IMR-90 (cell line): ENCODE results near the gene USP32. TPM values are rescaled to one million over a fixed set of nuclear protein-coding genes. Genes with fewer than 3 reads are reported as not detected.

Experiments
- ATAC-seq: fragments of 200-7000 bp; cut with Tn5 transposase; 2 replicates; pipeline ENCODE4 v1.9.1; 2020; ENCODE audit warnings: low read depth, mild to moderate bottlenecking, moderate library complexity
- BruUV-seq: library from RNA; stranded (reverse); fragments of 400-500 nt; replicated peaks from 2 replicates; lab custom pipeline; 2021; lab: Mats Ljungman, UMichigan
- CTCF ChIA-PET: fragments of 300-600 bp; formaldehyde crosslinking; extraction: SDS; loops from one replicate; lab custom pipeline; 2021; ENCODE audit warnings: antibody characterized with exemption; lab: Yijun Ruan, JAX
- POLR2A ChIA-PET: fragments of 300-600 bp; sonication (Branson Sonifier 250); formaldehyde crosslinking; loops from one replicate; lab custom pipeline; 2022; ENCODE audit warnings: antibody characterized with exemption; ENCODE audit not compliant: unreplicated experiment; lab: Charles Lee
- DNase-seq: peaks from one replicate; pipeline ENCODE4 v3.0.0; 2013
- H2AFZ ChIP-seq: replicated peaks from 2 replicates; pipeline ENCODE3; 2013; ENCODE audit warnings: low read length, mild to moderate bottlenecking; ENCODE audit not compliant: poor library complexity
- H2AK5ac ChIP-seq: 2 replicates; pipeline ENCODE4 v1.6.1; 2013; ENCODE audit warnings: low read depth, low read length, inconsistent platforms
- H2AK9ac ChIP-seq: replicated peaks from 2 replicates; pipeline ENCODE3; 2013; ENCODE audit warnings: mild to moderate bottlenecking, low read depth, low read length, moderate library complexity; ENCODE audit not compliant: poor library complexity
- H2BK120ac ChIP-seq: 2 replicates; pipeline ENCODE4 v1.6.1; 2013; ENCODE audit warnings: low read depth, low read length, inconsistent platforms
- H2BK15ac ChIP-seq: 3 replicates; pipeline ENCODE4 v1.6.1; 2013; ENCODE audit warnings: low read depth, low read length, inconsistent platforms
- H2BK20ac ChIP-seq: 2 replicates; pipeline ENCODE4 v1.6.1; 2013; ENCODE audit warnings: low read depth, mild to moderate bottlenecking, inconsistent platforms, low read length, moderate library complexity
- H2BK5ac ChIP-seq: 2 replicates; pipeline ENCODE4 v1.6.1; 2013; ENCODE audit warnings: mild to moderate bottlenecking, low read depth, low read length, inconsistent platforms; ENCODE audit not compliant: poor library complexity, severe bottlenecking
- H3K14ac ChIP-seq: replicated peaks from 2 replicates; pipeline ENCODE4 v1.6.1; 2013; ENCODE audit warnings: low read depth, low read length, inconsistent platforms
- H3K18ac ChIP-seq: 2 replicates; pipeline ENCODE4 v1.6.1; 2013; ENCODE audit warnings: low read depth, low read length, control low read depth
- H3K23ac ChIP-seq: 2 replicates; pipeline ENCODE4 v1.6.1; 2013; ENCODE audit warnings: low read depth, low read length, inconsistent platforms
- H3K27ac ChIP-seq: 2 replicates; pipeline ENCODE4 v1.5.1; 2013; ENCODE audit warnings: mild to moderate bottlenecking, control low read depth, low read length; ENCODE audit not compliant: insufficient read depth
- H3K27me3 ChIP-seq: 2 replicates; pipeline ENCODE4 v1.6.1; 2013; ENCODE audit warnings: low read length; ENCODE audit not compliant: control insufficient read depth, insufficient read depth
- H3K36me3 ChIP-seq: 2 replicates; pipeline ENCODE4 v1.6.1; 2013; ENCODE audit warnings: low read length, mixed read lengths; ENCODE audit not compliant: control insufficient read depth, insufficient read depth
- H3K4ac ChIP-seq: 2 replicates; pipeline ENCODE4 v1.6.1; 2013; ENCODE audit warnings: low read depth, low read length, inconsistent platforms
- H3K4me1 ChIP-seq: 2 replicates; pipeline ENCODE4 v1.6.1; 2013; ENCODE audit warnings: low read length, mixed read lengths; ENCODE audit not compliant: control insufficient read depth, insufficient read depth
- H3K4me2 ChIP-seq: 2 replicates; pipeline ENCODE4 v1.6.1; 2013; ENCODE audit warnings: low read depth, mild to moderate bottlenecking, control low read depth, low read length, moderate library complexity
- H3K4me3 ChIP-seq: 2 replicates; pipeline ENCODE4 v1.5.1; 2013; ENCODE audit warnings: low read depth, mild to moderate bottlenecking, control low read depth, low read length, moderate library complexity; ENCODE audit not compliant: insufficient read depth
- H3K56ac ChIP-seq: 2 replicates; pipeline ENCODE4 v1.6.1; 2013; ENCODE audit warnings: low read length, inconsistent platforms; ENCODE audit not compliant: insufficient read depth; ENCODE audit errors: extremely low read depth
- H3K79me1 ChIP-seq, 2 experiments: 2 replicates each; pipeline ENCODE4 v1.6.1; 2013; ENCODE audit warnings: low read length in 2 of 2, inconsistent platforms in 1 of 2, low read depth in 1 of 2
- H3K9ac ChIP-seq: 2 replicates; pipeline ENCODE4 v1.6.1; 2013; ENCODE audit warnings: low read depth, low read length, control low read depth
- H3K9me1 ChIP-seq: 2 replicates; pipeline ENCODE4 v1.6.1; 2013; ENCODE audit warnings: low read length, inconsistent platforms; ENCODE audit not compliant: insufficient read depth
- H3K9me3 ChIP-seq: 2 replicates; pipeline ENCODE4 v1.6.1; 2013; ENCODE audit warnings: low read length; ENCODE audit not compliant: control insufficient read depth, insufficient read depth
- H4K20me1 ChIP-seq: 2 replicates; pipeline ENCODE4 v1.6.1; 2013; ENCODE audit warnings: low read length, inconsistent platforms; ENCODE audit not compliant: insufficient read depth
- H4K5ac ChIP-seq: 2 replicates; pipeline ENCODE4 v1.6.1; 2013; ENCODE audit warnings: mild to moderate bottlenecking, low read depth, low read length, control low read depth
- H4K8ac ChIP-seq, 2 experiments: 2 replicates each; pipeline ENCODE4 v1.6.1; 2013; ENCODE audit warnings: low read depth in 2 of 2, low read length in 2 of 2, control low read depth in 1 of 2, inconsistent platforms in 1 of 2
- H4K91ac ChIP-seq: 2 replicates; pipeline ENCODE4 v1.6.1; 2013; ENCODE audit warnings: low read depth, low read length, inconsistent platforms; ENCODE audit not compliant: insufficient read depth
- BHLHE40 ChIP-seq: fragments of 150-350 bp; IDR thresholded peaks from 2 replicates; pipeline ENCODE4 v1.6.1; 2016; ENCODE audit warnings: mild to moderate bottlenecking, low read depth, low read length
- CEBPB ChIP-seq: IDR thresholded peaks from 2 replicates; pipeline ENCODE4 v1.6.1; 2012; ENCODE audit warnings: low read depth, low read length, improper control_type of control experiment
- CHD1 ChIP-seq: IDR thresholded peaks from 2 replicates; pipeline ENCODE4 v1.6.1; 2012; ENCODE audit warnings: low read depth, low read length, improper control_type of control experiment
- FOS ChIP-seq: fragments of 150-350 bp; IDR thresholded peaks from 2 replicates; pipeline ENCODE4 v1.6.1; 2016; ENCODE audit warnings: low read depth, low read length
- MAFK ChIP-seq: IDR thresholded peaks from 2 replicates; pipeline ENCODE4 v1.6.1; 2012; ENCODE audit warnings: low read depth, low read length, improper control_type of control experiment
- MAZ ChIP-seq: IDR thresholded peaks from 2 replicates; pipeline ENCODE4 v1.6.1; 2012; ENCODE audit warnings: low read depth, mild to moderate bottlenecking, low read length, improper control_type of control experiment, moderate library complexity, borderline replicate concordance
- MXI1 ChIP-seq: IDR thresholded peaks from 2 replicates; pipeline ENCODE4 v1.6.1; 2012; ENCODE audit warnings: low read depth, mild to moderate bottlenecking, low read length, moderate library complexity, borderline replicate concordance
- NFE2L2 ChIP-seq: fragments of 150-350 bp; IDR thresholded peaks from 2 replicates; pipeline ENCODE4 v1.6.1; 2016; ENCODE audit warnings: low read depth, mild to moderate bottlenecking, low read length
- POLR2A ChIP-seq: IDR thresholded peaks from 2 replicates; pipeline ENCODE4 v1.6.1; 2012; ENCODE audit warnings: mild to moderate bottlenecking, low read depth, low read length
- RAD21 ChIP-seq: IDR thresholded peaks from 2 replicates; pipeline ENCODE4 v1.6.1; 2012; ENCODE audit warnings: low read length, improper control_type of control experiment
- RCOR1 ChIP-seq: IDR thresholded peaks from 2 replicates; pipeline ENCODE4 v1.6.1; 2012; ENCODE audit warnings: mild to moderate bottlenecking, low read length, improper control_type of control experiment; ENCODE audit not compliant: insufficient replicate concordance
- RFX5 ChIP-seq: IDR thresholded peaks from 2 replicates; pipeline ENCODE4 v1.8.0; 2012; ENCODE audit warnings: low read depth, mild to moderate bottlenecking, low read length, moderate library complexity
- SMC3 ChIP-seq: fragments of 150-350 bp; IDR thresholded peaks from 2 replicates; pipeline ENCODE4 v1.6.1; 2016; ENCODE audit warnings: low read depth, mild to moderate bottlenecking, antibody characterized with exemption, low read length, moderate library complexity
- USF2 ChIP-seq: fragments of 150-350 bp; IDR thresholded peaks from 2 replicates; pipeline ENCODE4 v1.6.1; 2017; ENCODE audit warnings: mild to moderate bottlenecking, antibody characterized with exemption, low read length, low read depth
- WGBS, 2 experiments: methylation state at CpG; one replicate each; pipeline versions ENCODE4 v1.1.5 to v1.1.7; 2013; ENCODE audit warnings: missing lambda C conversion rate in 2 of 2; ENCODE audit not compliant: insufficient read length in 1 of 2; ENCODE audit errors: extremely low coverage in 2 of 2; 5-methylcytosine and 5-hydroxymethylcytosine counted together
- dilution Hi-C: fragments of 300-500 bp; cut with HindIII; formaldehyde crosslinking; loops from one replicate; pipeline ENCODE4 v1.14.3; 2018; ENCODE audit warnings: low sequenced_read_pairs; ENCODE audit not compliant: unreplicated experiment
- in situ Hi-C: fragments of 300-500 bp; cut with MboI; formaldehyde crosslinking; loops from 3 replicates; pipeline ENCODE4 v1.14.3; 2019; ENCODE audit warnings: low sequenced_read_pairs, inconsistent platforms, mixed read lengths
- intact Hi-C: fragments of 100-400 bp; cut with micrococcal nuclease; formaldehyde crosslinking; loops from 2 replicates; pipeline ENCODE4 v1.10.0; 2022
- polyA plus RNA-seq, 3 experiments: library from polyadenylated mRNA; depleted of rRNA; stranded (reverse); fragments of >200 nt; gene quantifications; 2 replicates each; pipeline ENCODE4 v1.2.3, GENCODE V29; 2012; ENCODE audit warnings: low replicate concordance in 1 of 3
- total RNA-seq: library from RNA; depleted of rRNA; stranded (reverse); fragments of >200 nt; gene quantifications from 2 replicates; pipeline ENCODE4 v1.2.3, GENCODE V29; 2012
- TF ChIP-seq, protein P1 (sequence below): conservative IDR thresholded peaks from 2 replicates; pipeline ENCODE4 v1.5.1; 2012; ENCODE audit warnings: mild to moderate bottlenecking, low read depth, low read length, improper control_type of control experiment
- TF ChIP-seq, protein P2 (sequence below): fragments of 150-350 bp; IDR thresholded peaks from 2 replicates; pipeline ENCODE4 v1.6.1; 2016; ENCODE audit warnings: low read depth, mild to moderate bottlenecking, low read length, moderate library complexity, borderline replicate concordance

The USP32 gene
- total and polyA plus RNA-seq, 2 of the 4 experiments (the other 2 are of a cell fraction) = 16.8 to 46.8 TPM

- dilution Hi-C loops (no loop called here), intact Hi-C loops (no loop called here), in situ Hi-C loops (loop anchor here (25.0 kb wide), 1 partner anchor 266 kb away; the partner anchor contains the start of gene CA4)
- Histone ChIP-seq H2BK120ac (no peak overlapping the region), H2AFZ (no peak overlapping the region), H2BK15ac (no peak overlapping the region), H3K4me3 (no peak overlapping the region), H3K9me1 (peaks cover 3% of the 10 kb centered on the region; the same call in 1 of the 2 replicates), H3K27me3 (peaks cover 3% of the 10 kb centered on the region; the same call in 1 of the 2 replicates), H3K9ac (no peak overlapping the region), H3K4me1 (0 out of 2 replicates have a peak, but pooled peaks cover 2% of the 10 kb centered on the region), H4K20me1 (no peaks in the 10 kb centered on the region), H4K91ac (no peak overlapping the region), H2BK20ac (no peak overlapping the region), H3K4me2 (no peak overlapping the region), H3K14ac (no peak overlapping the region), H2BK5ac (no peak overlapping the region), H2AK9ac (no peak overlapping the region), H3K18ac (no peak overlapping the region), H3K36me3 (no peaks in the 10 kb centered on the region), H3K4ac (no peak overlapping the region), H4K8ac (no peak overlapping the region), H2AK5ac (no peak overlapping the region), H3K9me3 (no peaks in the 10 kb centered on the region), H3K79me1 (no peaks in the 10 kb centered on the region), H3K27ac (no peak overlapping the region), H3K56ac (no peak overlapping the region), H4K5ac (no peak overlapping the region), H3K23ac (no peak overlapping the region)
- DNase-seq (no peak), ATAC-seq (no peak)
- TF ChIP-seq SMC3 (no peak), POLR2A (no peak), RAD21 (no peak), NFE2L2 (no peak), BHLHE40 (no peak), MAFK (no peak), FOS (no peak), USF2 (no peak), MAZ (no peak), CHD1 (no peak), CEBPB (no peak), RFX5 (no peak), MXI1 (no peak), RCOR1 (no peak)
- TF ChIP-seq, protein P1, sequence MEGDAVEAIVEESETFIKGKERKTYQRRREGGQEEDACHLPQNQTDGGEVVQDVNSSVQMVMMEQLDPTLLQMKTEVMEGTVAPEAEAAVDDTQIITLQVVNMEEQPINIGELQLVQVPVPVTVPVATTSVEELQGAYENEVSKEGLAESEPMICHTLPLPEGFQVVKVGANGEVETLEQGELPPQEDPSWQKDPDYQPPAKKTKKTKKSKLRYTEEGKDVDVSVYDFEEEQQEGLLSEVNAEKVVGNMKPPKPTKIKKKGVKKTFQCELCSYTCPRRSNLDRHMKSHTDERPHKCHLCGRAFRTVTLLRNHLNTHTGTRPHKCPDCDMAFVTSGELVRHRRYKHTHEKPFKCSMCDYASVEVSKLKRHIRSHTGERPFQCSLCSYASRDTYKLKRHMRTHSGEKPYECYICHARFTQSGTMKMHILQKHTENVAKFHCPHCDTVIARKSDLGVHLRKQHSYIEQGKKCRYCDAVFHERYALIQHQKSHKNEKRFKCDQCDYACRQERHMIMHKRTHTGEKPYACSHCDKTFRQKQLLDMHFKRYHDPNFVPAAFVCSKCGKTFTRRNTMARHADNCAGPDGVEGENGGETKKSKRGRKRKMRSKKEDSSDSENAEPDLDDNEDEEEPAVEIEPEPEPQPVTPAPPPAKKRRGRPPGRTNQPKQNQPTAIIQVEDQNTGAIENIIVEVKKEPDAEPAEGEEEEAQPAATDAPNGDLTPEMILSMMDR = no peak
- TF ChIP-seq, protein P2, sequence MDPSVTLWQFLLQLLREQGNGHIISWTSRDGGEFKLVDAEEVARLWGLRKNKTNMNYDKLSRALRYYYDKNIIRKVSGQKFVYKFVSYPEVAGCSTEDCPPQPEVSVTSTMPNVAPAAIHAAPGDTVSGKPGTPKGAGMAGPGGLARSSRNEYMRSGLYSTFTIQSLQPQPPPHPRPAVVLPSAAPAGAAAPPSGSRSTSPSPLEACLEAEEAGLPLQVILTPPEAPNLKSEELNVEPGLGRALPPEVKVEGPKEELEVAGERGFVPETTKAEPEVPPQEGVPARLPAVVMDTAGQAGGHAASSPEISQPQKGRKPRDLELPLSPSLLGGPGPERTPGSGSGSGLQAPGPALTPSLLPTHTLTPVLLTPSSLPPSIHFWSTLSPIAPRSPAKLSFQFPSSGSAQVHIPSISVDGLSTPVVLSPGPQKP = no peak
- ChIA-PET CTCF (no interaction called here), POLR2A (no interaction called here)
- no CpG with 5 or more reads among the region's 3 CpGs for WGBS, 2 experiments
- BruUV-seq = no TSS peak
These were observed 11.5 kb upstream of the USP32 start for GRCh38 chr17:60403523-60403810.
